Measurements from ENCODE around the gene KRTAP3-3. TPM values are rescaled to one million over a fixed set of nuclear protein-coding genes. Genes with fewer than 3 reads are reported as not detected.

The KRTAP3-3 gene
- total RNA-seq, 1 experiment from 2014 or later: not detected

DNA sequence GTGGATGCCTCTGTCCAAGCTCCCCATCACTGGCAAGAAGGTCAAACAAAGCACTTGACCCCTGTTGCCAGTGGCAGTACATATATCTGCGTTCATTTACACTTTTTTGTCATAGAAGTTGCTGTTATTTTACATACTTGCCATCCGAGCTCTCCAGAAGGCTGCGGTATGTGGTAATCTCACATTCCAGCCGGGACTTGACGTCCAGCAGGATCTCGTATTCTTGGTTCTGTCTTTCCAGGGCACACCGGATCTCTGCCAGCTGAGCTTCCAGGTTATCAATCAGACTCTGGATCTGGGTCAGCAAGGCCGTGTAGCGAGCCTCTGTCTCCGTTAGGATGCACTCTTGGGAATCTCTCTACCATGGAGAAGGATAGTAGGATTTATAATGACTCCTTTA lies 33.8 kb downstream of the KRTAP3-3 start:
- Histone ChIP-seq H3K27me3 (no peaks in the 10 kb centered on the region), H3K36me3 (no peaks in the 10 kb centered on the region), H3K9me3 (replicated peaks) (no peaks in the 10 kb centered on the region), H3K4me3 (no peak overlapping the region), H3K27ac (no peak overlapping the region), H3K4me1 (peaks cover 6% of the 10 kb centered on the region; the same call in 1 of the 2 replicates)
- DNase-seq: no peak

DNA sequence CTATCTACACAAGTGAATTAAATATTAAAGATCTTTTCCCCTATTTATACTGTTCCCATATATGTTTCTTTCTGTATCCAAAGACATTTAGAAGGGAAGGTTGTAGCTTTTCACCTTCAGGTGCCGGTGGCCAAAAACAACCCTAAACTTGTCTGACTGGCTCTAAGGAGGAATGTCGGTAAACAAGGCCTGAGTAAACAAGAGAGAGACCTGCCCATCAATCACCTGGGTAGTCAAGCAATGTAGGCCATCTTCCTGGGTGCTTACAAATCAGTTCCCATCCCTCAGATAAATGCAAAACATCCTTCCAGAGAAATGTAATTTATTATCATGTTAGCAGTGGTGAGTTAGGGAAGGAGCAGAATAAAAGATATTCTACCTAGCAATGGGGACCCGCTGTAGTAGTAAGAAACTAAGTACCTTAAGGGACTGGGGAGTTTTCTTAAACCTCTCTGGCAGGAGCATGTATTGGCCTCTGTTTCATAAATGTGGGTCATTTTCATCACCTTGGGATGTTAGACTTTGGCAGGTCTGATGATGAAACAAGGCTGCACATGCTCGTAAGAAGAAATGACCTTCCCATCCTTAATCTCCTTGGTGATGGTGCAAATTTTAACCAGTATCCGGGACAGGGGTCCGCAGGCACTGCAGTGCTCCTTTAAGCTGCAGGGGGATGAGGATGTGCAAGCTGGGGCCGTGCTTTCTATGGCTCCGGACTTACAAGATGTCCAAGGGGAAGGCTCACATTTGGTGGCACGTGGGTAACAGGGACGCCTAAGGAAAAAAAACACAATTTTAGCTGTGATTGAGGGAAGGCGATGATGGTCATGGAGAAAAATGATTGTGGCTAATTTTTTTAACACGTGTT lies 35.6 kb downstream of the KRTAP3-3 start:
- Histone ChIP-seq H3K4me3 (no peak overlapping the region), H3K4me1 (peaks cover 6% of the 10 kb centered on the region), H3K9me3 (replicated peaks) (no peaks in the 10 kb centered on the region), H3K36me3 (no peaks in the 10 kb centered on the region), H3K27me3 (no peaks in the 10 kb centered on the region), H3K27ac (no peak overlapping the region)
- DNase-seq: no peak

DNA sequence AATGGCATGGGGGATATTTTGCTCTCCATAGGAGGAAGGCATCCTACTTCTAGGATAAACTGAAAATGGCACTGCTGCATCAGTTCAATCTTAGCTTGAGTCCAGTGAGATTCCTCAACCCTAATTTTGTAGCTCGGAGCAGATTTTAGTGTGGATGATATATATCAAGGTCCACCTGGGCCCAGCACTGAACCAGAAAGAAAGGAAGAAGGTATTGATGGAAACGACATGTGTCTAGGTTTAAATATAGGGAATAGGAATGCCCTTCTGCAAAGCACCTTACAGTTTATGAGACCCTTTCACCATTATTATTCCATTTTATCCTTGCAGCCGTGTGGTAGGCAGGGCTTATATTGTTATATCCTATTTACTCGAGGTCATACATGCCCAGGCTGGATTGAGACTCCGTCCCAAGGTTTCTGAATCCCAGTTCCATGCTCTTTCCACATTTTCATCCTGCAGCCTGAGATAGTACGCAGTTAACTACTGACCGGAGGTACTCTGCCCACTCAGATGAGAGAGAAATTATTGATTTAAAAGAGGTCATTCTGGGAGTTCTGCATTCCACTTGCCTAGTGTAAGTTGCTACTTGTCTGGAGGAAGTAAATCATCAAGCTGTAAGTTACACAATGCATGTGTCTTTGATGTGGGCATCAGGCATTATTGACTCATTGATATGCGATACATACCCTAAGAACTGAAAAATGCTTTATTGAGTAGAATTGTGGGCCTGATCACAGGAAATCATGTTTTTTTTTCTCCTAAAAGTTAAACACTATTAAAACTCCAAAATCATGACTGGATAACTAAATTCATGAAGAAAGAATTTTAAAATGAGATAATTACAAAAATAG lies 37.3 kb downstream of the KRTAP3-3 start:
- no peaks in the 10 kb centered on the region for H3K27me3 ChIP-seq
- H3K27ac ChIP-seq: no peak overlapping the region
- H3K36me3 ChIP-seq: no peaks in the 10 kb centered on the region
- no peak for DNase-seq
- H3K4me1 ChIP-seq: peaks cover 23% of the 10 kb centered on the region
- no peaks in the 10 kb centered on the region for H3K9me3 ChIP-seq (replicated peaks)
- no peak overlapping the region for H3K4me3 ChIP-seq

- no peak overlapping the region for H3K27ac ChIP-seq
Observed at GRCh38 chr17:40953881-40954280, 40.1 kb downstream of the KRTAP3-3 start.

GRCh38 chr17:40952661-40953060 lies 41.3 kb downstream of the KRTAP3-3 start:
- H3K27ac ChIP-seq: no peak overlapping the region
- H3K9me3 ChIP-seq (replicated peaks): no peaks in the 10 kb centered on the region
- no peaks in the 10 kb centered on the region for H3K27me3 ChIP-seq
- DNase-seq: peak in 1 of 2 experiments; percentile 20
- H3K36me3 ChIP-seq: no peaks in the 10 kb centered on the region
- no peak overlapping the region for H3K4me3 ChIP-seq
- H3K4me1 ChIP-seq: peaks cover 26% of the 10 kb centered on the region

More at GRCh38 chr17:40953881-40954280, 40.1 kb downstream of the KRTAP3-3 start:
- Histone ChIP-seq H3K9me3 (replicated peaks) (no peaks in the 10 kb centered on the region), H3K4me1 (peaks cover 26% of the 10 kb centered on the region), H3K4me3 (no peak overlapping the region), H3K27me3 (no peaks in the 10 kb centered on the region), H3K36me3 (no peaks in the 10 kb centered on the region)
- no peak for DNase-seq

GRCh38 chr17:40952154-40952553 lies 41.8 kb downstream of the KRTAP3-3 start:
- DNase-seq: peak in 1 of 2 experiments; percentile 9
- Histone ChIP-seq H3K27ac (no peak overlapping the region), H3K4me3 (no peak overlapping the region), H3K27me3 (peaks cover 3% of the 10 kb centered on the region; the same call in 1 of the 2 replicates), H3K4me1 (peaks cover 28% of the 10 kb centered on the region), H3K36me3 (no peaks in the 10 kb centered on the region), H3K9me3 (replicated peaks) (no peaks in the 10 kb centered on the region)

GRCh38 chr17:40951011-40951622 lies 42.8 kb downstream of the KRTAP3-3 start:
- H3K9me3 ChIP-seq (replicated peaks): no peaks in the 10 kb centered on the region
- peaks cover 3% of the 10 kb centered on the region; the same call in 1 of the 2 replicates for H3K27me3 ChIP-seq
- H3K36me3 ChIP-seq: no peaks in the 10 kb centered on the region
- no peak overlapping the region for H3K27ac ChIP-seq
- peaks cover 25% of the 10 kb centered on the region for H3K4me1 ChIP-seq
- DNase-seq: no peak
- H3K4me3 ChIP-seq: no peak overlapping the region

- DNase-seq: no peak
- no peaks in the 10 kb centered on the region for H3K9me3 ChIP-seq (replicated peaks)
- peaks cover 3% of the 10 kb centered on the region; the same call in 1 of the 2 replicates for H3K27me3 ChIP-seq
- peaks cover 25% of the 10 kb centered on the region for H3K4me1 ChIP-seq
- H3K36me3 ChIP-seq: no peaks in the 10 kb centered on the region
- no peak overlapping the region for H3K4me3 ChIP-seq
- no peak overlapping the region for H3K27ac ChIP-seq
Observed at GRCh38 chr17:40950176-40950575, 43.8 kb downstream of the KRTAP3-3 start.

GRCh38 chr17:40949418-40949817 lies 44.5 kb downstream of the KRTAP3-3 start:
- no peaks in the 10 kb centered on the region for H3K9me3 ChIP-seq (replicated peaks)
- peaks cover 3% of the 10 kb centered on the region; the same call in 1 of the 2 replicates for H3K27me3 ChIP-seq
- H3K36me3 ChIP-seq: no peaks in the 10 kb centered on the region
- H3K27ac ChIP-seq: peak overlapping the region; percentile 22; the same call in 1 of the 2 replicates
- peak overlapping the region; percentile 44 for H3K4me3 ChIP-seq
- DNase-seq: peak; percentile 57 to 74
- H3K4me1 ChIP-seq: peaks cover 25% of the 10 kb centered on the region

GRCh38 chr17:40947929-40948328 lies 46.0 kb downstream of the KRTAP3-3 start:
- no peak for DNase-seq
- peaks cover 21% of the 10 kb centered on the region for H3K4me1 ChIP-seq
- no peak overlapping the region for H3K27ac ChIP-seq
- no peaks in the 10 kb centered on the region for H3K36me3 ChIP-seq
- H3K9me3 ChIP-seq (replicated peaks): no peaks in the 10 kb centered on the region
- no peak overlapping the region for H3K4me3 ChIP-seq
- peaks cover 3% of the 10 kb centered on the region; the same call in 1 of the 2 replicates for H3K27me3 ChIP-seq

DNA sequence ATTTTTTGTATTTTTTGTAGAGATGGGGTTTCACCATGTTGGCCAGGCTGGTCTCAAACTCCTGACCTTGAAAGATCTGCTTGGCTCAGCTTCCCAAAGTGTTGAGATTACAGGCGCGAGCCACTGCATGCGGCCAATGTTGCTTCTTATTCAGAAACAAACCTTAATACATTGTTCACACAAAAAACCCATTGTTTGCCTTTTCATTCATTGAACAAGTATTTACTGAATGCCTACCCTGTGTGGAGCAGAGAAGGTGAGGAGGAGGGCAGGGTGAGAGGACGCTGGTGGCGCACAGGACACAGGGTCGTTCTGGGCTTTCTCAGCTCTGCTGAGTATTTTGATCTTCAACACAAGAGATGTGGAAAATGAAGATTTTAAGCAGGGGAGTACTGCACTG lies 48.5 kb downstream of the KRTAP3-3 start:
- Histone ChIP-seq H3K9me3 (replicated peaks) (no peaks in the 10 kb centered on the region), H3K4me3 (no peak overlapping the region), H3K27ac (no peak overlapping the region), H3K36me3 (no peaks in the 10 kb centered on the region), H3K4me1 (peaks cover 8% of the 10 kb centered on the region), H3K27me3 (peaks cover 3% of the 10 kb centered on the region; the same call in 1 of the 2 replicates)
- no peak for DNase-seq

DNA sequence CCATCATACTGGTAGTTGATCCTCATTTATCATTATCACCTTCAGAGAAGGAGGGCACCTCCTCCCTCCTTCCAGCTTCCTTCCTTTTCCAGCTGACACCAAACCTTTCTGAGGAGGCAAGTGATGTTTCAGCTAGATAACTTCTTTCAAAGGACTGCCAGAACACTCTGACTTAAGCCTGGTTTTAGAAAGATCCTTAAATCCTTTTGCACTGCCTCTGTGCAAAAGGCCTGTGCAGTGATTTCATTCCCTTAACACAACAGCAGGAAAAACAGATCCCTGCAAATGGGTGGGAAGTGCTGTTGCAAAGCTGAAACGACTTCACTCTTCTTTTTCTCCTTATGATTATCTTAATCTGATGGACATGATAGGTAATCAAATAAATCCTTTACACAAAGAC lies 49.4 kb downstream of the KRTAP3-3 start:
- H3K36me3 ChIP-seq: no peaks in the 10 kb centered on the region
- no peaks in the 10 kb centered on the region for H3K9me3 ChIP-seq (replicated peaks)
- DNase-seq: no peak
- peaks cover 8% of the 10 kb centered on the region for H3K4me1 ChIP-seq
- H3K27me3 ChIP-seq: peaks cover 3% of the 10 kb centered on the region; the same call in 1 of the 2 replicates
- H3K4me3 ChIP-seq: no peak overlapping the region
- no peak overlapping the region for H3K27ac ChIP-seq
